ENCODE results near the gene SMOC1. TPM values are rescaled to one million over a fixed set of nuclear protein-coding genes. Genes with fewer than 3 reads are reported as not detected.

SMOC1 gene
- total RNA-seq, 1 donor from 2014 or later: not detected

DNA sequence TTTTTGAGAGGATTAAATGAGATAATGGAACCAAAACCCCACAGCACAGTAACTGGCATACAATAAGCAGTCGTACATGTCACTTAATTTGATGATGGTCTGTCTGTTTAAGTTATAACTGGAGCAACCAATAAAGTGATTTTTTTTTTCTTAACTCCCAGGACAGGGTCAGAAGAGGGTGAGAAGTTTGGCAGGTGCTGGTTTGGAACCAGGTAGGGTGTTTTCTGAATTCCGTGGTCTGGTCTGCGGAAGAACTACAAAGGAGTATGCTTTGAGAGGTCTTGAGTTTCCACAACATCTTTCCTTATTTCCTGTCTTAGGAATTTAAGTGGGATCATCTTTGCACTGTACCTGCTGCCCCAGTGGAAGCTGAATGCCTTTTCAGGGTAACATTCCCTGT lies 197.8 kb downstream of the SMOC1 start:
- DNase-seq (no peak), ATAC-seq (ENCODE audit: low read depth) (no peak)
- H3K27ac Mint-ChIP-seq: no peak overlapping the region
- POLR2A ChIA-PET: no interaction called here
- TF ChIP-seq CTCF (IDR thresholded peaks at IDR 0.05): no peak
- no peaks in the 10 kb centered on the region for H3K4me1 Mint-ChIP-seq
- no peaks in the 10 kb centered on the region for H3K9me3 Mint-ChIP-seq
- CTCF ChIA-PET: no interaction called here
- H3K27me3 Mint-ChIP-seq: peaks cover 5% of the 10 kb centered on the region
- intact Hi-C loops (cut with micrococcal nuclease): no loop called here
- no peak overlapping the region for H3K4me3 Mint-ChIP-seq
- H3K36me3 Mint-ChIP-seq (ENCODE audit: low read depth): no peaks in the 10 kb centered on the region

GRCh38 chr14:70077720-70078119 lies 198.5 kb downstream of the SMOC1 start:
- no peaks in the 10 kb centered on the region for H3K36me3 Mint-ChIP-seq (ENCODE audit: low read depth)
- intact Hi-C loops (cut with micrococcal nuclease): no loop called here
- no peak for DNase-seq
- POLR2A ChIA-PET: no interaction called here
- no peak overlapping the region for H3K27ac Mint-ChIP-seq
- H3K9me3 Mint-ChIP-seq: no peaks in the 10 kb centered on the region
- H3K4me3 Mint-ChIP-seq: no peak overlapping the region
- no peak for ATAC-seq (ENCODE audit: low read depth)
- CTCF ChIA-PET: no interaction called here
- no peak for TF ChIP-seq CTCF (IDR thresholded peaks at IDR 0.05)
- peaks cover 7% of the 10 kb centered on the region for H3K27me3 Mint-ChIP-seq
- H3K4me1 Mint-ChIP-seq: no peaks in the 10 kb centered on the region

GRCh38 chr14:70078329-70078728 lies 199.1 kb downstream of the SMOC1 start:
- DNase-seq: no peak

GRCh38 chr14:70080076-70080475 lies 200.9 kb downstream of the SMOC1 start:
- Mint-ChIP-seq H3K27ac (no peak overlapping the region), H3K36me3 (ENCODE audit: low read depth) (no peaks in the 10 kb centered on the region), H3K9me3 (no peaks in the 10 kb centered on the region), H3K27me3 (peaks cover 7% of the 10 kb centered on the region), H3K4me3 (no peak overlapping the region), H3K4me1 (no peaks in the 10 kb centered on the region)
- intact Hi-C loops (cut with micrococcal nuclease): no loop called here
- ChIA-PET CTCF (interaction anchor here (0.7 kb wide), 1 partner anchor 15 kb away, joined by 4 read pairs; no protein-coding TSS in a partner anchor), POLR2A (no interaction called here)
- ATAC-seq (ENCODE audit: low read depth): no peak
- no peak for DNase-seq
- no peak for TF ChIP-seq CTCF (IDR thresholded peaks at IDR 0.05)

More at GRCh38 chr14:70078329-70078728, 199.1 kb downstream of the SMOC1 start:
- H3K27ac Mint-ChIP-seq: no peak overlapping the region
- intact Hi-C loops (cut with micrococcal nuclease): no loop called here
- ATAC-seq (ENCODE audit: low read depth): no peak
- H3K4me1 Mint-ChIP-seq: no peaks in the 10 kb centered on the region
- peaks cover 7% of the 10 kb centered on the region for H3K27me3 Mint-ChIP-seq
- no peaks in the 10 kb centered on the region for H3K36me3 Mint-ChIP-seq (ENCODE audit: low read depth)
- H3K9me3 Mint-ChIP-seq: no peaks in the 10 kb centered on the region
- no peak for TF ChIP-seq CTCF (IDR thresholded peaks at IDR 0.05)
- H3K4me3 Mint-ChIP-seq: no peak overlapping the region
- CTCF ChIA-PET: no interaction called here
- POLR2A ChIA-PET: no interaction called here

Other genes starting within 250 kb of the SMOC1 start
- 394 and 422 TPM in 2 replicates for gene SRSF5, start 112.3 kb upstream of the SMOC1 start, total RNA-seq
- not detected in 2 replicates for gene SLC10A1, start 82.2 kb upstream of the SMOC1 start, total RNA-seq

Data from activated B cell treated with CpG ODN at 0.5 μM for 24 hours (primary cell).